GM23338 (cell line): ENCODE measurements around the gene EGFL8. TPM values are rescaled to one million over a fixed set of nuclear protein-coding genes. Genes with fewer than 3 reads are reported as not detected.

ENCODE experiments used
- ATAC-seq: fragments of 200-7000 bp; cut with Tn5 transposase; 3 replicates; pipeline ENCODE4 v1.9.1; 2020
- DNase-seq: peaks from one replicate; pipeline ENCODE4 v3.0.0-alpha.2; 2015; ENCODE audit warnings: low spot score
- H2AFZ ChIP-seq: fragments of 200-600 bp; sonication (generic); 2 replicates; pipeline ENCODE4 v1.8.0; 2016; ENCODE audit warnings: antibody characterized with exemption, mild to moderate bottlenecking, moderate library complexity
- H3F3A ChIP-seq: fragments of 200-600 bp; sonication (generic); replicated peaks from 2 replicates; pipeline ENCODE4 v1.8.0; 2017; ENCODE audit warnings: antibody characterized with exemption, mixed run types, low read depth
- H3K27ac ChIP-seq: fragments of 200-600 bp; sonication (generic); 2 replicates; pipeline ENCODE4 v1.6.1; 2016; ENCODE audit warnings: low read depth
- H3K27me3 ChIP-seq: fragments of 200-600 bp; sonication (generic); 2 replicates; pipeline ENCODE4 v1.8.0; 2016; ENCODE audit warnings: mild to moderate bottlenecking, mixed run types, moderate library complexity; ENCODE audit not compliant: insufficient read depth
- H3K36me3 ChIP-seq: fragments of 200-600 bp; sonication (generic); 2 replicates; pipeline ENCODE4 v1.8.0; 2016; ENCODE audit warnings: mild to moderate bottlenecking; ENCODE audit not compliant: insufficient read depth
- H3K4me1 ChIP-seq: fragments of 200-600 bp; sonication (generic); 2 replicates; pipeline ENCODE4 v1.8.0; 2016; ENCODE audit warnings: mild to moderate bottlenecking, moderate library complexity; ENCODE audit not compliant: insufficient read depth
- H3K4me2 ChIP-seq: fragments of 200-600 bp; sonication (generic); 2 replicates; pipeline ENCODE4 v1.7.1; 2017; ENCODE audit warnings: mixed run types
- H3K4me3 ChIP-seq: fragments of 200-600 bp; sonication (generic); 2 replicates; pipeline ENCODE4 v1.6.1; 2016; ENCODE audit warnings: mixed run types
- H3K79me2 ChIP-seq: fragments of 200-600 bp; sonication (generic); replicated peaks from 2 replicates; pipeline ENCODE4 v1.8.0; 2017; ENCODE audit warnings: mild to moderate bottlenecking; ENCODE audit not compliant: insufficient read depth
- H3K9me2 ChIP-seq: fragments of 200-600 bp; sonication (generic); 2 replicates; pipeline ENCODE4 v1.8.0; 2017; ENCODE audit not compliant: insufficient read depth
- H4K20me1 ChIP-seq: fragments of 200-600 bp; sonication (generic); replicated peaks from 2 replicates; pipeline ENCODE4 v1.8.0; 2017; ENCODE audit warnings: mild to moderate bottlenecking; ENCODE audit not compliant: insufficient read depth
- H3K27ac Mint-ChIP-seq: 2 replicates; pipeline ENCODE4 v1.8.0; 2020; ENCODE audit warnings: inconsistent platforms, mild to moderate bottlenecking, moderate library complexity, mixed read lengths
- H3K27me3 Mint-ChIP-seq: 3 replicates; pipeline ENCODE4 v1.8.0; 2022; ENCODE audit warnings: low read depth, mild to moderate bottlenecking, moderate library complexity, mixed read lengths, inconsistent platforms; ENCODE audit not compliant: insufficient read depth, poor library complexity
- H3K36me3 Mint-ChIP-seq: 3 replicates; pipeline ENCODE4 v1.8.0; 2021; ENCODE audit warnings: low read depth, mild to moderate bottlenecking, inconsistent platforms, moderate library complexity, mixed read lengths
- H3K4me1 Mint-ChIP-seq: 3 replicates; pipeline ENCODE4 v1.8.0; 2020; ENCODE audit warnings: mild to moderate bottlenecking, inconsistent platforms, mixed read lengths
- H3K4me3 Mint-ChIP-seq: 3 replicates; pipeline ENCODE4 v1.8.0; 2021; ENCODE audit warnings: moderate library complexity, mild to moderate bottlenecking, inconsistent platforms, mixed read lengths
- H3K9me3 Mint-ChIP-seq: 3 replicates; pipeline ENCODE4 v1.8.0; 2020; ENCODE audit warnings: moderate library complexity, mild to moderate bottlenecking, inconsistent platforms, mixed read lengths
- CREB1 ChIP-seq: fragments of 250-450 bp; sonication (Bioruptor Pico); IDR thresholded peaks from 2 replicates; pipeline ENCODE4 v1.5.0; 2020; ENCODE audit warnings: low read depth, mild to moderate bottlenecking, moderate library complexity
- EZH2 ChIP-seq: fragments of 200-600 bp; sonication (generic); IDR thresholded peaks from one replicate; pipeline ENCODE4 v1.8.0; 2017; ENCODE audit warnings: antibody characterized with exemption, mild to moderate bottlenecking, low read depth; ENCODE audit not compliant: unreplicated experiment
- EZH2phosphoT487 ChIP-seq: fragments of 200-600 bp; sonication (generic); IDR thresholded peaks from one replicate; pipeline ENCODE4 v1.8.1; 2018; ENCODE audit warnings: antibody characterized with exemption; ENCODE audit not compliant: unreplicated experiment
- JUNB ChIP-seq: IDR thresholded peaks from one replicate; pipeline ENCODE4 v1.6.1; 2016; ENCODE audit warnings: antibody characterized with exemption; ENCODE audit not compliant: unreplicated experiment
- POLR2AphosphoS5 ChIP-seq: IDR thresholded peaks from 2 replicates; pipeline ENCODE4 v1.6.1; 2016; ENCODE audit warnings: antibody characterized with exemption, low read depth
- STAT1 ChIP-seq: IDR thresholded peaks from one replicate; pipeline ENCODE4 v1.6.1; 2016; ENCODE audit warnings: antibody characterized with exemption; ENCODE audit not compliant: unreplicated experiment
- ZNF114 ChIP-seq: fragments of 250-450 bp; sonication (Bioruptor Pico); IDR thresholded peaks from 2 replicates; pipeline ENCODE4 v1.5.0; 2020; ENCODE audit warnings: mild to moderate bottlenecking, moderate library complexity
- polyA plus RNA-seq: library from polyadenylated mRNA; unstranded; fragments of >200 nt; fragmentation: Nextera tagmentation; extraction: Ambion mirVana; gene quantifications from 2 replicates; pipeline ENCODE4 v1.2.1, GENCODE V29; 2016
- total RNA-seq: library from RNA; depleted of rRNA; stranded (reverse); fragments of >200 nt; shearing (Covaris generic); gene quantifications from 2 replicates; pipeline ENCODE4 v1.2.3, GENCODE V29; 2014
- TF ChIP-seq, protein P1 (sequence below): IDR thresholded peaks from 2 replicates; pipeline ENCODE4 v1.6.1; 2016; ENCODE audit warnings: antibody characterized with exemption
- TF ChIP-seq, protein P2 (sequence below): IDR thresholded peaks from one replicate; pipeline ENCODE4 v1.6.1; 2018; ENCODE audit warnings: antibody characterized with exemption; ENCODE audit not compliant: unreplicated experiment
- TF ChIP-seq, protein P3 (sequence below), 2 experiments: fragments of 200-600 bp in 1 of 2; sonication (generic) in 1 of 2; conservative IDR thresholded peaks; 2 replicates each; pipeline versions ENCODE4 v1.5.1 to v1.6.1; 2016 to 2017; ENCODE audit warnings: antibody characterized with exemption in 2 of 2, low read depth in 2 of 2, mild to moderate bottlenecking in 2 of 2, moderate library complexity in 1 of 2

EGFL8 gene
- total and polyA plus RNA-seq, 2 experiments from 2014 or later, result 6.1 to 7.4 TPM

DNA sequence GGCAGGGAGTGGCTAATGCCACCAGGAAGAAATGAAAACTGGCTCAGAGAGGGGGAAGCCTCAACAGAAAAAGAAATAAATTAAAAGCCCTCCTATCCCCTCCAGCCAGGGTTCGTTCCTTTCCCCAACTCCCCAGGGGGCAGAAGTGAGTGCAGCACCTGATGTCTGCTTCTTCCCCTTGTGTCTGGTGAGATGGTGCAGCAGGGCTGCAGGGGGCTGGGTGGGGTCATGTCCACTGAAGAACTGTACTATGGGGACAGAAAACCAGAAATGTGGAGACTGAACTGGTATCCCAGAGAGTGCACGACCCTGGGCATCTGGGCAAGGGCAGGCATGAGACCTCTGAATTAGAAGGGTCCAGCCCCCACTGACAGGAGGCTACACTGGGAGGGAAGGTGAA, 4.0 kb downstream of the EGFL8 start:
- Histone ChIP-seq H3K4me3 (no peak overlapping the region), H3F3A (peaks cover 12% of the 10 kb centered on the region), H3K27ac (peak overlapping the region; percentile 87; the same call in 1 of the 2 replicates), H3K27me3 (no peaks in the 10 kb centered on the region), H3K9me2 (no peaks in the 10 kb centered on the region), H3K36me3 (no peaks in the 10 kb centered on the region; the same call in 1 of the 2 replicates), H3K79me2 (peaks cover 17% of the 10 kb centered on the region), H3K4me2 (no peak overlapping the region), H3K4me1 (peaks cover 12% of the 10 kb centered on the region), H4K20me1 (peaks cover 15% of the 10 kb centered on the region; the same call in 1 of the 2 replicates), H2AFZ (no peak overlapping the region)
- H3K9me3 Mint-ChIP-seq, result no peaks in the 10 kb centered on the region
- H3K4me3 Mint-ChIP-seq, result no peak overlapping the region
- peaks cover 6% of the 10 kb centered on the region for H3K27me3 Mint-ChIP-seq
- H3K27ac Mint-ChIP-seq, result no peak overlapping the region
- peaks cover 58% of the 10 kb centered on the region for H3K36me3 Mint-ChIP-seq
- H3K4me1 Mint-ChIP-seq, result peaks cover 21% of the 10 kb centered on the region
- TF ChIP-seq, protein P1, sequence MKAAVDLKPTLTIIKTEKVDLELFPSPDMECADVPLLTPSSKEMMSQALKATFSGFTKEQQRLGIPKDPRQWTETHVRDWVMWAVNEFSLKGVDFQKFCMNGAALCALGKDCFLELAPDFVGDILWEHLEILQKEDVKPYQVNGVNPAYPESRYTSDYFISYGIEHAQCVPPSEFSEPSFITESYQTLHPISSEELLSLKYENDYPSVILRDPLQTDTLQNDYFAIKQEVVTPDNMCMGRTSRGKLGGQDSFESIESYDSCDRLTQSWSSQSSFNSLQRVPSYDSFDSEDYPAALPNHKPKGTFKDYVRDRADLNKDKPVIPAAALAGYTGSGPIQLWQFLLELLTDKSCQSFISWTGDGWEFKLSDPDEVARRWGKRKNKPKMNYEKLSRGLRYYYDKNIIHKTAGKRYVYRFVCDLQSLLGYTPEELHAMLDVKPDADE, result no peak
- TF ChIP-seq, protein P2, sequence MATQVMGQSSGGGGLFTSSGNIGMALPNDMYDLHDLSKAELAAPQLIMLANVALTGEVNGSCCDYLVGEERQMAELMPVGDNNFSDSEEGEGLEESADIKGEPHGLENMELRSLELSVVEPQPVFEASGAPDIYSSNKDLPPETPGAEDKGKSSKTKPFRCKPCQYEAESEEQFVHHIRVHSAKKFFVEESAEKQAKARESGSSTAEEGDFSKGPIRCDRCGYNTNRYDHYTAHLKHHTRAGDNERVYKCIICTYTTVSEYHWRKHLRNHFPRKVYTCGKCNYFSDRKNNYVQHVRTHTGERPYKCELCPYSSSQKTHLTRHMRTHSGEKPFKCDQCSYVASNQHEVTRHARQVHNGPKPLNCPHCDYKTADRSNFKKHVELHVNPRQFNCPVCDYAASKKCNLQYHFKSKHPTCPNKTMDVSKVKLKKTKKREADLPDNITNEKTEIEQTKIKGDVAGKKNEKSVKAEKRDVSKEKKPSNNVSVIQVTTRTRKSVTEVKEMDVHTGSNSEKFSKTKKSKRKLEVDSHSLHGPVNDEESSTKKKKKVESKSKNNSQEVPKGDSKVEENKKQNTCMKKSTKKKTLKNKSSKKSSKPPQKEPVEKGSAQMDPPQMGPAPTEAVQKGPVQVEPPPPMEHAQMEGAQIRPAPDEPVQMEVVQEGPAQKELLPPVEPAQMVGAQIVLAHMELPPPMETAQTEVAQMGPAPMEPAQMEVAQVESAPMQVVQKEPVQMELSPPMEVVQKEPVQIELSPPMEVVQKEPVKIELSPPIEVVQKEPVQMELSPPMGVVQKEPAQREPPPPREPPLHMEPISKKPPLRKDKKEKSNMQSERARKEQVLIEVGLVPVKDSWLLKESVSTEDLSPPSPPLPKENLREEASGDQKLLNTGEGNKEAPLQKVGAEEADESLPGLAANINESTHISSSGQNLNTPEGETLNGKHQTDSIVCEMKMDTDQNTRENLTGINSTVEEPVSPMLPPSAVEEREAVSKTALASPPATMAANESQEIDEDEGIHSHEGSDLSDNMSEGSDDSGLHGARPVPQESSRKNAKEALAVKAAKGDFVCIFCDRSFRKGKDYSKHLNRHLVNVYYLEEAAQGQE, result no peak
- TF ChIP-seq EZH2phosphoT487 (no peak), STAT1 (no peak), ZNF114 (CRISPR knock-in tag) (no peak), CREB1 (no peak), POLR2AphosphoS5 (0 out of 2 replicates have a peak, but pooled peaks have one; percentile 11), EZH2 (no peak)
- ATAC-seq (no peak), DNase-seq (no peak)

DNA sequence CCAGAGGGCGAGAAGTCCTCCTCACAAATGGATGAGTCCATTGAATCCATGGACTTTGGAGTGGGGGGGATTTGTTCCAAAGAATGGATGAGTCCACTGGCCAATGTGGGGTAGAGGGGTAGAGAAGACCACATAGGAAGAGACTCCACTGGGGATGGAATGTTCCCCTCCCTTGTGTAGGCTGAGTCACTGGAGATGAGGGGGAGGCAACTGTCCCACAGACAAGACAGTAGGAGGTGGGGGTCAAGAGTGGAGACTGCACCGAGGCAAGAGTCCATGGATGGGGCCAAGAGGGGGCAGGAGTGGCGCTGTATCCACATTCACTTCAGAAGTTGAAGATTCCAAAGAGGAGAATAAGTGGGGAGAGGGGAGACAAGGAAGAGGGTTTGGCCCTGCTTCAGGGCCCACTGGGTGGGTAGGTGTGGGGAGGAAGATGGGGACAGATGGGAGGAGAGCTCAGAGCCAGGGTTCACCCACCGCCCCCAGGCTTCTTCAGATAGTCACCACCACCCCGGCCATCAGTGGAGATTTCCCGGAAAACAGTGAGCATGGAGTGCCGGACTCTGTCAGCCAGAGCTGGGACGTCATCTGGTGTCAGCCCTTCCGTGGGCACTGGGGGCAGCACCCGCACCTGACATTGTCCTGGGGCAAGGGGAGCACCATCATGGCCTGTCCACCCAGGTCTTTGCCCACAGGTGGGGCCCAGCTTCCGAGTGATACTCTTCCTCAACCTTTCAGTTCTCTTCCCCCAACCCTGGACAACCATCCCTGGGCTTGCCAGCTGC, 4.6 kb downstream of the EGFL8 start:
- Mint-ChIP-seq H3K27me3 (peaks cover 6% of the 10 kb centered on the region), H3K9me3 (no peaks in the 10 kb centered on the region), H3K4me1 (peaks cover 24% of the 10 kb centered on the region), H3K4me3 (no peak overlapping the region), H3K27ac (no peak overlapping the region), H3K36me3 (peaks cover 56% of the 10 kb centered on the region)
- no peaks in the 10 kb centered on the region for H3K9me2 ChIP-seq
- no peak overlapping the region for H3K4me3 ChIP-seq
- no peak overlapping the region for H3K27ac ChIP-seq
- ATAC-seq, result no peak
- no peak for DNase-seq
- no peak overlapping the region for H2AFZ ChIP-seq
- no peak for TF ChIP-seq JUNB
- TF ChIP-seq, protein P3, sequence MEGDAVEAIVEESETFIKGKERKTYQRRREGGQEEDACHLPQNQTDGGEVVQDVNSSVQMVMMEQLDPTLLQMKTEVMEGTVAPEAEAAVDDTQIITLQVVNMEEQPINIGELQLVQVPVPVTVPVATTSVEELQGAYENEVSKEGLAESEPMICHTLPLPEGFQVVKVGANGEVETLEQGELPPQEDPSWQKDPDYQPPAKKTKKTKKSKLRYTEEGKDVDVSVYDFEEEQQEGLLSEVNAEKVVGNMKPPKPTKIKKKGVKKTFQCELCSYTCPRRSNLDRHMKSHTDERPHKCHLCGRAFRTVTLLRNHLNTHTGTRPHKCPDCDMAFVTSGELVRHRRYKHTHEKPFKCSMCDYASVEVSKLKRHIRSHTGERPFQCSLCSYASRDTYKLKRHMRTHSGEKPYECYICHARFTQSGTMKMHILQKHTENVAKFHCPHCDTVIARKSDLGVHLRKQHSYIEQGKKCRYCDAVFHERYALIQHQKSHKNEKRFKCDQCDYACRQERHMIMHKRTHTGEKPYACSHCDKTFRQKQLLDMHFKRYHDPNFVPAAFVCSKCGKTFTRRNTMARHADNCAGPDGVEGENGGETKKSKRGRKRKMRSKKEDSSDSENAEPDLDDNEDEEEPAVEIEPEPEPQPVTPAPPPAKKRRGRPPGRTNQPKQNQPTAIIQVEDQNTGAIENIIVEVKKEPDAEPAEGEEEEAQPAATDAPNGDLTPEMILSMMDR (conservative IDR thresholded peaks at IDR 0.05; ENCODE audit: low read depth in 2 of 2), result peak in 1 of 2 experiments; percentile 24; a peak in 1 of 4 replicates
- H3K79me2 ChIP-seq, result peaks cover 23% of the 10 kb centered on the region
- H3K27me3 ChIP-seq, result no peaks in the 10 kb centered on the region
- H3K36me3 ChIP-seq, result no peaks in the 10 kb centered on the region; the same call in 1 of the 2 replicates
- peaks cover 12% of the 10 kb centered on the region for H3F3A ChIP-seq
- H3K4me1 ChIP-seq, result peaks cover 17% of the 10 kb centered on the region
- peaks cover 19% of the 10 kb centered on the region; the same call in 1 of the 2 replicates for H4K20me1 ChIP-seq
- no peak overlapping the region for H3K4me2 ChIP-seq
